ENCODE measurements around the gene HSD17B1. TPM values are rescaled to one million over a fixed set of nuclear protein-coding genes. Genes with fewer than 3 reads are reported as not detected.

Gene HSD17B1
- total and polyA plus RNA-seq, 2 of the 13 experiments (the other 11 are each of a cell fraction or from before 2014, with no cell fraction given): 0.54 to 0.93 TPM

GRCh38 chr17:42519546-42520491, 32.9 kb upstream of the HSD17B1 start (continued):
- TF ChIP-seq AHR (CRISPR knock-in tag; IDR thresholded peaks at IDR 0.05) (no peak), ZBTB46 (CRISPR knock-in tag; IDR thresholded peaks at IDR 0.05; ENCODE audit: borderline replicate concordance) (no peak), ZNF616 (CRISPR knock-in tag; IDR thresholded peaks at IDR 0.05; ENCODE audit: low read depth) (no peak), CENPBD1 (CRISPR knock-in tag; IDR thresholded peaks at IDR 0.05; ENCODE audit: borderline replicate concordance, low read depth) (no peak), EP300 (IDR thresholded peaks at IDR 0.05; ENCODE audit: low read depth in 2 of 2, low read length in 2 of 2) (peak; percentile 19 to 29; a peak in 3 of 4 replicates), EP300 (CRISPR knock-in tag; IDR thresholded peaks at IDR 0.05; ENCODE audit: borderline replicate concordance) (no peak; the same call in 1 of the 2 replicates), ZNF253 (CRISPR knock-in tag; IDR thresholded peaks at IDR 0.05; ENCODE audit: borderline replicate concordance) (no peak), GTF2F1 (IDR thresholded peaks at IDR 0.05; ENCODE audit: low read length) (no peak), ZNF703 (CRISPR knock-in tag; IDR thresholded peaks at IDR 0.05; ENCODE audit: borderline replicate concordance) (no peak), ZNF704 (CRISPR knock-in tag; IDR thresholded peaks at IDR 0.05; ENCODE audit: borderline replicate concordance) (0 out of 2 replicates have a peak, but pooled peaks have one; percentile 50), FOSL2 (CRISPR knock-in tag; IDR thresholded peaks at IDR 0.05) (peak; percentile 82), ZSCAN31 (CRISPR knock-in tag; IDR thresholded peaks at IDR 0.05; ENCODE audit: low read depth) (0 out of 2 replicates have a peak, but pooled peaks have one; percentile 28), ZBTB2 (CRISPR knock-in tag; IDR thresholded peaks at IDR 0.05; ENCODE audit: low read depth) (no peak), MEIS2 (CRISPR knock-in tag; IDR thresholded peaks at IDR 0.05) (0 out of 2 replicates have a peak, but pooled peaks have one; percentile 9), ZNF800 (CRISPR knock-in tag; IDR thresholded peaks at IDR 0.05) (no peak), HOXA7 (CRISPR knock-in tag; IDR thresholded peaks at IDR 0.05) (no peak), ZNF639 (CRISPR knock-in tag; conservative IDR thresholded peaks at IDR 0.05) (no peak), SETDB1 (CRISPR knock-in tag; IDR thresholded peaks at IDR 0.05; ENCODE audit: borderline replicate concordance) (no peak), KLF12 (CRISPR knock-in tag; IDR thresholded peaks at IDR 0.05; ENCODE audit: borderline replicate concordance) (no peak)
